Forelimb muscle (tissue), 1 donor: ENCODE results near the gene ECEL1. TPM values are rescaled to one million over a fixed set of nuclear protein-coding genes. Genes with fewer than 3 reads are reported as not detected.
"Not testable (repeated sequence)": the region's sequence is repeated elsewhere in the genome, so short reads cannot be mapped to it uniquely, and the experiment has no call there.

Experiments used
- DNase-seq: peaks from one replicate; pipeline ENCODE4 v3.0.0-alpha.2; 2013; ENCODE audit warnings: low read depth
- polyA plus RNA-seq: library from polyadenylated mRNA; unstranded; fragments of 120-200 nt; gene quantifications from one replicate; pipeline ENCODE4 v1.2.1, GENCODE V29; 2013; ENCODE audit not compliant: insufficient read length

The ECEL1 gene
- 0.51 TPM for polyA plus RNA-seq

GRCh38 chr2:232487385-232488096, at the start of gene ECEL1:
Gene ECEL1 (minus strand): TSS chr2:232487834. CDS start chr2:232486653, 1,181 bp downstream.
- DNase-seq = no peak

- no peak for DNase-seq
These were observed 49.4 kb upstream of the ECEL1 start for GRCh38 chr2:232537079-232537478.

DNA sequence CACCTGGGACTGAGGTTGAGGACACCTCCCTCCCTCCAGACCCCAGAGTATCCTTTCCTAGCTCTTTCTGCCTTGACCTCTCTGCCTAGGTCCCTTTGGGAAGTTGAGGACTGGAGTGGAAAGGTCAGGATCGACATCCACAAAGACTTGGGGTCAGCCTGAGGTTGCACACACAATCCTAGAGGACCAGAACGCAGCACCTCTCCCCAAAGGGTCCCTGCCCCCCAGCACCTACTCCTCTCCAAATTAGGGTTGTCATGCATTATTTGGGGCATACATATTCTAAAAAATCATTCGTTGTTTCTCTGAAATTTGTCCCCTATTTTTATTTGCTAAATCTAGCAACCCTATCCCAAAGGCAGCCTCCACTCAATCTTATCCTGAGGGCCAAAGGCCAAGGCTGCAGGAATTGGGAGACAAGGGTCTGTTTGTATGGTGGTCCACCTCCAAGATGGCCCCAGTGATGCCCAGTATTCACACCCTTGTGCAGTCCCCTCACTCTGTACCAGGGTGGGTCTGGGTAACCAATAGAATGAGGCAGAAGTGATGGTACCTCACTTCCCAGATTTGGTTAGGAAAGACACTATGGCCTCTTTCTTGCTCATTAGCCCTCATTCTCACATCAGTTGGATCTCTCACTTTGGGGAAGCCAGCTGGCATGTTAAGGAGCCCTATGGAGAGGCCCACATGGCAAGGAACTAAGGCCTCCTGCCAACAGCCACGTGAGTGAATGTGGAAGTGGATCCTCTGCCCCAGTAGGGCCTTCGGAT, 48.3 kb upstream of the ECEL1 start:
- DNase-seq = no peak

GRCh38 chr2:232534940-232535651, 47.5 kb upstream of the ECEL1 start:
- DNase-seq = no peak

DNA sequence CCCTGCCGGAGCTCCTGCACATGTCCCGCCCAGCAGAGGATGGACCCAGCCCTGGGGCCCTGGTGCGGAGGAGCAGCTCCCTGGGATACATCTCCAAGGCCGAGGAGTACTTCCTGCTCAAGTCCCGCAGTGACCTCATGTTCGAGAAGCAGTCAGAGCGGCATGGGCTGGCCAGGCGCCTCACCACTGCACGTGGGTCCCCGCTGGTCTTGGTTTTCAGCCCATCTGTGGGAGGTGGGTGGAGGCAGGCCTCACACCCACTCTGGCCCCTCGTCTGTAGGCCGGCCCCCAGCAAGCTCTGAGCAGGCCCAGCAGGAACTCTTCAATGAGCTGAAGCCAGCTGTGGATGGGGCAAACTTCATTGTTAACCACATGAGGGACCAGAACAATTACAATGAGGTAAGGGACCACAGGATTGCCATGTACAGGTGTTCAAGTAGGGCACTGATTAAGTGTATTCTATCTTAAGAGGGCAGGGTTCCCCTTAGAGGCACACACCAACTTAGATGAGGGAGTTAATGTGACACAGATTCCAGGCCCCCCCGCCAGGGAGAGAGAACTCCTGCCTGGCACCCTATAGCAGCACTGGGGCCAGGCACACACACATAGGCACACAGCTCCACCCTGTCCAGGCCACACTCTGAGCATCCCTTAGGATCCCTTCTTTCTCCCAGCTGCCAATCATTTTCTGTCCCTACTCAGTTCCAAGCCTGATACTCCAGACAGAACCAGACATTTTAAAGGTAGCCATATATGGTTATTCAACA, 46.5 kb upstream of the ECEL1 start:
- DNase-seq = no peak

DNA sequence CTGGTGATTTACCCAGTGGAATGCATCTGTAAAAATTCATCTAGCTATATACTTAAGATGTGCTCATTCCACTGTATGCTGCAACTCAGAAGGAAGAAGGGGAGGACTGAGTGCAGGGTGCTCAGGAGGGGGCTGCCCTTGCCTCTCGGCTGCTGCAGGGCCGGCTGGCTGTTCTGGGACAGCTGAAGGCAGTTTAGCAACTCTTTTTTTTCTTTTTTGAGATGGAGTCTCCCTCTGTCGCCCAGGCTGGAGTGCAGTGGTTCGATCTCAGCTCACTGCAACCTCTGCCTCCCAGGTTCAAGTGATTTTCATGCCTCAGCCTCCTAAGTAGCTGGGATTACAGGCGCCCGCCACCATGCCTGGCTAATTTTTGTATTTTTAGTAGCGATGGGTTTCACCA, 45.2 kb upstream of the ECEL1 start:
- not testable (repeated sequence) for DNase-seq

DNA sequence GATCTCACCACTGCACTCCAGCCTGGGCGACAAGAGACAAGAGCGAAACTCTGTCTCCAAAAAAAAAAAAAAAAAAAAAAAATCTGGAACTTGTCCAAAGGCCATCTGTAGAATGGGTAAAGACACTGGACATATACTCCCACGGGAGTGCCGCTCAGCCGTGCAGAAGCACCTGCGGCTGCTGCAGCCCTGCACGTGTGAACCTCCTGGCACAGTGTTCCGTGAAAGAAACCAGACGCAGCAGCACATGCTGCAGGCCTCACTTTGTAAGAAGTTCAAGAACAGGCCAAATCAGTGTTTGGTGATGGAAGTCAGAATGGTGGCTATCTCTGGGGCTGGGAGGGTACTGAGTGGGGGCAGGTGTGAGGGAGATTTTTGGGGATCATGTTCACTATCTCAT, 44.8 kb upstream of the ECEL1 start:
- DNase-seq = no peak

DNA sequence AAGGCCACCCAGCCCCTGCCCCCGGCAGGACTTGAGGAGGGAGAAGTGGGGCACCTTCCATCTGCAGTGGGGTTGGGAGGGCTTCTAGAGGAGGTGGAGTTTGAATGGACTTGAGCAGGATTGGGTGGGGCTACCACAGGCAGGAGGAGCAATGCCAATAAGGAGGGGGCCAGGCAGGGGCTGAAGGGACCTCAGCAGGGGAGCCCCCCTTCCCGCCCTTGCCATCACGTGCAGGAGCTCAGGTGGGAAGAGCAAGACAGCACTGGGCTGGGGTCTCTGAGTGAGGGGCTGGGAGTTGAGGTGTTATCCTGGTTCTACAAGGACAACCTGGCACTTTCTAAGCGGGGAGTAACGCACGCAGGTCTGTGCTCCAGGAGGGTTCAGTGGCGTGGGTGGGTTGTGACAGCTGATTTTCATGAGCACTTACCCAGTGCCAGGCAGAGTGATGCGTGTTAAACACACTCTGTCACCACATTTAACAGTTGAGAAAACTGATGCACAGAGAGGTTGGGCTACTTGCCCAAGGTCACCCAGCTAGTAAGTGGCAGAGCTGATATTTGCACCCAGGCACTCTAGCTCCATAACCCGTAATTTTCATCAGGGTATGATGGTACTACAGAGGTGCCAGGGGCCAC, 43.1 kb upstream of the ECEL1 start:
- DNase-seq = no peak

DNA sequence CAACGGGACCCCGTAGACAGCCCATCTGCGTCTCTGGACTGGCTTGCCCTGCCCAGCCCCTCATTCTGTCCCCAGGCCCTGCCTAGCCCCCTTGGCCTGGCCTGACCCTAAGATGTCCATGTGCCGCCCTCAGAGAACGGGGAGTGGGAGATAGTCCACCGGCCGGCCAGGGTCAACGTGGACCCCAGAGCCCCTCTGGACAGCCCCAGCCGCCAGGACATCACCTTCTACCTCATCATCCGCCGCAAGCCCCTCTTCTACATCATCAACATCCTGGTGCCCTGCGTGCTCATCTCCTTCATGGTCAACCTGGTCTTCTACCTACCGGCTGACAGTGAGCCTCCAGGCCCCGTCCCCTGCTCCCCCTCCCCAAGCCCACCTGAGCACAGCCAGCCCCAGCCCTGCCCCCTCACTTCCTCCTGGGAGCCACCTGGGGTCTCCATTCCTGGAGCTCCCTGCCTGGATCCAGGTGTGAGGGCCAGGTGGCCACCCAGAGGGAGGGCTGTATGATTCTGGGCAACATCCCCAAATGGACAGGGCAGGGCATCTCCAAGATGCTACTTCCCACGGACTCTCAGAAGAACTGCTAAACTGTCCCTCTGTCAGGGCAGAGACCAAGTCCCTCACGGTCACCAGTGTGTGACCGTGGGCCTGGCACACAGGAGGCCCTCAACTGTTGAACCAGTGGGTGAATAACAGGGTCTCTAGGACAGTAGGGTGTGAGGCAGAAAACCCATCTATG, 42.3 kb upstream of the ECEL1 start:
- no peak for DNase-seq

DNA sequence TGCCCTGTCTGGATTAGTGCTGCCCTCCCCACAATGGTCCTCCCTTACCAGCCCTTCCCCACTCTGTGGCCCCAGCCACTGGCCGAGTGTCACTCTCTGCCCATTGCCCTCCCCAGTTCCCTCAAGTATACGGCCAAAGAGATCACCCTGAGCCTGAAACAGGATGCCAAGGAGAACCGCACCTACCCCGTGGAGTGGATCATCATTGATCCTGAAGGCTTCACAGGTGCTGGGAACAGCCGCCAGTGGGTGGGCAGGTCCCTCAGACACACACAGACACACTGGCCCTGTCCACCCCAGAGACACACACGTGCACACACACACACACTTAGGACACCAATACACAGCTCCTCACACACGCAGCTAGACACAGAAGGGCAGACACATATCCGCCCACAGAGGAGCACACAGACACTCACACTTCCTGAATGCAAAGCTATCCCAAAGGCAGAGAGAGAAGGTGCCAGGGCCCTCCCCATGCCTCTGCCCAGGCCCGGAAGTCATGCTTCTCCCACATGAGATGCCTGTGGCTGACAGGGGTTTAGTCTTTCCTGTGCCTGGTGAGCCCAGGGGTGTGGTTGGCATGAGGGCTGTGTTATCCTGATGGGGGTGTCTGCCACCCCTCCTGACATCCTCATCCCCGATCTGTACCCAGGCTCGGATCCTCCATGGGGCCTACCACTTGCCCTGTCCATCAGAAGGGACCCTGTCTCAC, 41.3 kb upstream of the ECEL1 start:
- no peak for DNase-seq

- DNase-seq = no peak
These were observed 40.4 kb upstream of the ECEL1 start for GRCh38 chr2:232527905-232528470.

GRCh38 chr2:232526372-232526941, 38.8 kb upstream of the ECEL1 start:
- no peak for DNase-seq

GRCh38 chr2:232525791-232526371, 38.2 kb upstream of the ECEL1 start, which contains the start of gene CHRND:
Gene CHRND (plus strand): TSS chr2:232526160. CDS start chr2:232526216, 56 bp downstream.
- DNase-seq = no peak

GRCh38 chr2:232525199-232525598, 37.6 kb upstream of the ECEL1 start:
- no peak for DNase-seq

DNA sequence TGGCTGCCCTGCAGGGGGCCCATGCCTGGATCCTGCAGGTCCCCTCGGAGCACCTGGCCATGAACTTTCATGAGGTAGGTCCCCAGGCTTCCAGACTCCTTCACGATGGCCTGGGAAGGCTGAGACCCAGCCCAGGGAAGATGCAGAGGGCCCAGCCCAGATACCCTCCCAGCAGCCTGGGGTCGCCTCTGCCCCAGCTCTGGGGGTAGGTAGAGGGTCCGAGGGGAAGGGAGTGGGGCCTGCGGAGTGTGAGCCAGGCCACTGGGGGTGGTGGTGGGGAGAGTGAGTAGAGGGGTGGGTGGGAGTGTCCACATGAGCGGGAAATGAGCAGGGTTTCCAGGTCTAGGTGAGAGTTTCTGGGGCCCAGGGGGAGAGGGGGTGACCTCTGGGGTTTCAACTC, 37.1 kb upstream of the ECEL1 start:
- DNase-seq = no peak

DNA sequence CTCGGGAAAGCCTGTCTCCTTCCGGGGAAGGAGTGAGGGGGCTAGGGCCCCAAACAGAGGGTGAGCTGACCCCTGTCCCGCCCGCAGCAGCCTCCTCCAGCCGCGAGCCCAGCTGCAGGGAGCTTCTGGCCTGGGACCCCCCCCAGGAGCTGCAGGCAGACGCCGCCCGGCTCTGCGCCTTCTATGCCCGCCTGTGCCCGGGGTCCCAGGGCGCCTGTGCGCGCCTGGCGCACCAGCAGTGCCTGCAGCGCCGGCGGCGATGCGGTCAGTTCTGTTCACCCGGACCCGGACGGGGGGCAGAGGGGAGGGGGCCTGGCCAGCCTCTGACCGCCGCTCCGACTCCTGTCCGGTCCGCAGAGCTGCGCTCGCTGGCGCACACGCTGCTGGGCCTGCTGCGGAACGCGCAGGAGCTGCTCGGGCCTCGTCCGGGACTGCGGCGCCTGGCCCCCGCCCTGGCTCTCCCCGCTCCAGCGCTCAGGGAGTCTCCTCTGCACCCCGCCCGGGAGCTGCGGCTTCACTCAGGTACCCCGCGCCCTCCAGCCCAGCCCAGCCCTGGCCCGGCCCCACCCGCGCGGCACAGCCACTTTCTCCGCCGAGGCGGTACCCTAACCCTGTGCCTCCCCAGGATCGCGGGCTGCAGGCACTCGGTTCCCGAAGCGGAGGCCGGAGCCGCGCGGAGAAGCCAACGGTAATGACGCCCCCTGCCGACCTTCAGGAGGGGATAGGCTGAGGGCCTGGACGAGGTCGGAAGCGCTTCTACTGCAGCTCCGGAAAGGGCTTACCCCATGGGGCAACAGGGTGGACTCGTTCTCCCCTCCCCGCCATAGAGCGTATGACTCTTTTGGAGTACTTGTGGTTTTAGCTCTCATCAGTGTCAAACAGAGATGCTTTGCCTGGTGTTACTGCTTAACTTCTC, 36.3 kb upstream of the ECEL1 start:
- DNase-seq = no peak

DNA sequence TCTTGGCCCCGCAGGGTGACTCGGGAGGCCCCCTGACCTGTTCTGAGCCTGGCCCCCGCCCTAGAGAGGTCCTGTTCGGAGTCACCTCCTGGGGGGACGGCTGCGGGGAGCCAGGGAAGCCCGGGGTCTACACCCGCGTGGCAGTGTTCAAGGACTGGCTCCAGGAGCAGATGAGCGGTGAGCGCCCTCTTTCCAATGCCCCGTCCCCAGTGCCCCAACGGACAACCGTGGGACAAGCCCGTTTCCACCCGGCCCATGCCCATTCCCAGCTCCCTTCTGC, 35.7 kb upstream of the ECEL1 start:
- no peak for DNase-seq
